ENCODE data around the gene TLE5. TPM values are rescaled to one million over a fixed set of nuclear protein-coding genes. Genes with fewer than 3 reads are reported as not detected.

TLE5 gene
- total and polyA plus RNA-seq, 2 experiments from 2014 or later, result 260 to 308 TPM

- Histone ChIP-seq H3K27ac (peak overlapping the region; percentile 57), H3K79me2 (peaks cover 12% of the 10 kb centered on the region), H3K4me1 (ENCODE audit: insufficient read depth) (peaks cover 20% of the 10 kb centered on the region), H3K4me2 (peak overlapping the region; percentile 86), H4K20me1 (ENCODE audit: insufficient read depth, poor library complexity, severe bottlenecking) (no peaks in the 10 kb centered on the region), H3K9me3 (ENCODE audit: low read depth) (no peaks in the 10 kb centered on the region), H3K9me2 (replicated peaks; ENCODE audit: insufficient read depth) (no peaks in the 10 kb centered on the region), H3K36me3 (replicated peaks; ENCODE audit: insufficient read depth, low read depth) (no peaks in the 10 kb centered on the region), H3K4me3 (peak overlapping the region; percentile 71), H3K27me3 (no peaks in the 10 kb centered on the region), H2AFZ (peak overlapping the region; percentile 83)
- no peak for TF ChIP-seq EZH2 (IDR thresholded peaks at IDR 0.05; ENCODE audit: borderline replicate concordance)
- TF ChIP-seq EZH2phosphoT487 (IDR thresholded peaks at IDR 0.05; ENCODE audit: low read depth, severe bottlenecking, unreplicated experiment), result no peak
- TF ChIP-seq, protein P1, sequence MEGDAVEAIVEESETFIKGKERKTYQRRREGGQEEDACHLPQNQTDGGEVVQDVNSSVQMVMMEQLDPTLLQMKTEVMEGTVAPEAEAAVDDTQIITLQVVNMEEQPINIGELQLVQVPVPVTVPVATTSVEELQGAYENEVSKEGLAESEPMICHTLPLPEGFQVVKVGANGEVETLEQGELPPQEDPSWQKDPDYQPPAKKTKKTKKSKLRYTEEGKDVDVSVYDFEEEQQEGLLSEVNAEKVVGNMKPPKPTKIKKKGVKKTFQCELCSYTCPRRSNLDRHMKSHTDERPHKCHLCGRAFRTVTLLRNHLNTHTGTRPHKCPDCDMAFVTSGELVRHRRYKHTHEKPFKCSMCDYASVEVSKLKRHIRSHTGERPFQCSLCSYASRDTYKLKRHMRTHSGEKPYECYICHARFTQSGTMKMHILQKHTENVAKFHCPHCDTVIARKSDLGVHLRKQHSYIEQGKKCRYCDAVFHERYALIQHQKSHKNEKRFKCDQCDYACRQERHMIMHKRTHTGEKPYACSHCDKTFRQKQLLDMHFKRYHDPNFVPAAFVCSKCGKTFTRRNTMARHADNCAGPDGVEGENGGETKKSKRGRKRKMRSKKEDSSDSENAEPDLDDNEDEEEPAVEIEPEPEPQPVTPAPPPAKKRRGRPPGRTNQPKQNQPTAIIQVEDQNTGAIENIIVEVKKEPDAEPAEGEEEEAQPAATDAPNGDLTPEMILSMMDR (IDR thresholded peaks at IDR 0.05; ENCODE audit: poor library complexity), result no peak
- WGBS (ENCODE audit: low lambda C conversion rate, missing lambda C conversion rate), result 6% methylated on average over 16 of the region's 40 CpGs
- DNase-seq (ENCODE audit: low spot score), result peak; percentile 65
These were observed 33.8 kb downstream of the TLE5 start for GRCh38 chr19:3028305-3029064.

- H3K4me1 ChIP-seq (ENCODE audit: insufficient read depth), result peaks cover 20% of the 10 kb centered on the region
- no peaks in the 10 kb centered on the region for H3K9me2 ChIP-seq (replicated peaks; ENCODE audit: insufficient read depth)
- no peak overlapping the region for H3K4me3 ChIP-seq
- H4K20me1 ChIP-seq (ENCODE audit: insufficient read depth, poor library complexity, severe bottlenecking), result no peaks in the 10 kb centered on the region
- H3K9me3 ChIP-seq (ENCODE audit: low read depth), result no peaks in the 10 kb centered on the region
- TF ChIP-seq EZH2phosphoT487 (IDR thresholded peaks at IDR 0.05; ENCODE audit: low read depth, severe bottlenecking, unreplicated experiment), result no peak
- no peak for TF ChIP-seq EZH2 (IDR thresholded peaks at IDR 0.05; ENCODE audit: borderline replicate concordance)
- TF ChIP-seq, protein P1 (IDR thresholded peaks at IDR 0.05; ENCODE audit: poor library complexity), result no peak
- no peaks in the 10 kb centered on the region for H3K36me3 ChIP-seq (replicated peaks; ENCODE audit: insufficient read depth, low read depth)
- 58% methylated on average over 8 of the region's 9 CpGs for WGBS (ENCODE audit: low lambda C conversion rate, missing lambda C conversion rate)
- peak overlapping the region; percentile 86 for H3K4me2 ChIP-seq
- H3K27ac ChIP-seq, result peak overlapping the region; percentile 57
- H2AFZ ChIP-seq, result no peak overlapping the region
- DNase-seq (ENCODE audit: low spot score), result no peak
- peaks cover 16% of the 10 kb centered on the region for H3K79me2 ChIP-seq
- no peaks in the 10 kb centered on the region for H3K27me3 ChIP-seq
These were observed 34.4 kb downstream of the TLE5 start for GRCh38 chr19:3027981-3028304.

DNA sequence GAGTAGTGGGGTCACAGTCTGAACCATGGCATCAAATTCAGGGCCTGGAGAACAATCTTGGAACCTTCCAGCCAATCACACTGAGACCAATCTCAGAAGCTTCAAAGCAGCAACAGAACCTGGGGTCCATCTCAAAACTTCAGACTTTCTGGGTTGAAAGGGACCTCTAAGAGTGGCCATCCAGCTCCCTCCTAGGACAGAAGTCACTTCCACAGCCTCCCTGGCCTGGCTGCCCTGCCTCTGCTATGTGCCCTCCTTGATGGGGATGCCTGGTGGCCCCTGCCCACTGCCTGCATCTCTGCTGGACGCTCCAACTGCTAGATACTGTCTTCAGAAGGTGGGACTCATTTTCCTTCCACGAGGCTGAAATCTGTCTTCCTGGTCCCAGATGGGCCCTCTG is 35.0 kb downstream of the TLE5 start:
- Histone ChIP-seq H3K27me3 (no peaks in the 10 kb centered on the region), H3K36me3 (replicated peaks; ENCODE audit: insufficient read depth, low read depth) (no peaks in the 10 kb centered on the region), H3K9me3 (ENCODE audit: low read depth) (no peaks in the 10 kb centered on the region), H3K27ac (no peak overlapping the region), H3K4me2 (no peak overlapping the region), H2AFZ (no peak overlapping the region), H3K79me2 (peaks cover 16% of the 10 kb centered on the region), H3K9me2 (replicated peaks; ENCODE audit: insufficient read depth) (no peaks in the 10 kb centered on the region), H3K4me3 (no peak overlapping the region), H3K4me1 (ENCODE audit: insufficient read depth) (peaks cover 20% of the 10 kb centered on the region), H4K20me1 (ENCODE audit: insufficient read depth, poor library complexity, severe bottlenecking) (no peaks in the 10 kb centered on the region)
- DNase-seq (ENCODE audit: low spot score), result no peak
- TF ChIP-seq, protein P1 (IDR thresholded peaks at IDR 0.05; ENCODE audit: poor library complexity), result no peak
- TF ChIP-seq EZH2 (IDR thresholded peaks at IDR 0.05; ENCODE audit: borderline replicate concordance) (no peak), EZH2phosphoT487 (IDR thresholded peaks at IDR 0.05; ENCODE audit: low read depth, severe bottlenecking, unreplicated experiment) (no peak)
- 92% methylated on average over 2 of the region's 2 CpGs for WGBS (ENCODE audit: low lambda C conversion rate, missing lambda C conversion rate)

Measured in hepatocyte (in vitro differentiated cells).